Osteoblast (primary cell): ENCODE results near the gene DCHS1. TPM values are rescaled to one million over a fixed set of nuclear protein-coding genes. Genes with fewer than 3 reads are reported as not detected.

Experiments
- DNase-seq: peaks from one replicate; pipeline ENCODE4 v3.0.0; 2011; ENCODE audit warnings: low spot score, mixed read lengths; ENCODE audit not compliant: insufficient read length; ENCODE audit errors: missing footprints
- H2AFZ ChIP-seq: 2 replicates; pipeline ENCODE4 v1.6.0; 2011; ENCODE audit warnings: mild to moderate bottlenecking, low read length
- H3K27ac ChIP-seq: 2 replicates; pipeline ENCODE4 v1.5.1; 2011; ENCODE audit warnings: mild to moderate bottlenecking, low read depth, low read length, moderate library complexity
- H3K27me3 ChIP-seq: 2 replicates; pipeline ENCODE4 v1.6.0; 2012; ENCODE audit warnings: mild to moderate bottlenecking, control low read depth, inconsistent platforms, low read length, moderate library complexity; ENCODE audit not compliant: insufficient read depth
- H3K36me3 ChIP-seq: 2 replicates; pipeline ENCODE4 v1.5.1; 2011; ENCODE audit warnings: mild to moderate bottlenecking, low read length, control low read depth, moderate library complexity; ENCODE audit not compliant: insufficient read depth
- H3K4me1 ChIP-seq: 2 replicates; pipeline ENCODE4 v1.5.1; 2011; ENCODE audit warnings: mild to moderate bottlenecking, low read length, control low read depth, moderate library complexity; ENCODE audit not compliant: insufficient read depth
- H3K4me2 ChIP-seq: 2 replicates; pipeline ENCODE4 v1.6.0; 2011; ENCODE audit warnings: mild to moderate bottlenecking, low read length; ENCODE audit not compliant: insufficient read depth
- H3K4me3 ChIP-seq: fragments of 200-600 bp; sonication (generic); 3 replicates; pipeline ENCODE4 v1.5.1; 2012; ENCODE audit warnings: mild to moderate bottlenecking, low read length, inconsistent platforms; ENCODE audit not compliant: insufficient read depth
- H3K79me2 ChIP-seq: 2 replicates; pipeline ENCODE4 v1.6.0; 2012; ENCODE audit warnings: mild to moderate bottlenecking, low read length, control low read depth, inconsistent platforms; ENCODE audit not compliant: insufficient read depth
- H3K9me3 ChIP-seq: 2 replicates; pipeline ENCODE4 v1.5.1; 2011; ENCODE audit warnings: low read depth, low read length, control low read depth
- H4K20me1 ChIP-seq: 2 replicates; pipeline ENCODE4 v1.6.0; 2012; ENCODE audit warnings: mild to moderate bottlenecking, low read length, control low read depth; ENCODE audit not compliant: insufficient read depth
- total RNA-seq: library from RNA; depleted of rRNA; stranded (reverse); fragments of >200 nt; gene quantifications from 2 replicates; pipeline ENCODE4 v1.2.3, GENCODE V29; 2012
- TF ChIP-seq, protein P1 (sequence below): IDR thresholded peaks from 2 replicates; pipeline ENCODE4 v1.5.1; 2011; ENCODE audit warnings: mild to moderate bottlenecking, low read depth, low read length, moderate library complexity; ENCODE audit errors: extremely low read depth

Gene DCHS1
- total RNA-seq, 1 donor: 1.1 TPM

DNA sequence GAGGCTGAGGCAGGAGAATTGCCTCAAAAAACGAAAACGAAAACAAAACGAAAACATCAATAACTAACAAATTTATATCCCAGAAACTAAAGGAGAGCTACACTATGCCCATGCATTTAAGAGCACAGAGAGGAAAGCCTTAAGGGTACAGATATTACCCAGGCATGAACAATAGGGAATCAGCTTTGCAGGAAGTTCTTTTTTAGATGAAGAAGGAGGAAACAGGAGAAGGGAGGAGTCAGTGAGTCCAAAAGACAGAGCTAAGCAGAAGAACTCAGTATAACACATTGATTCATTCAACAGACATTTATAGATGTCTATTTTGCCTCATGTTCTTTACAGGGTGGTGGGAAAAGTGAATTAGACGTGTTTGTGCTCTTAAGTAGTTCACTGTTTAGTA, 19.3 kb upstream of the DCHS1 start:
- no peaks in the 10 kb centered on the region for H3K79me2 ChIP-seq
- no peaks in the 10 kb centered on the region for H3K36me3 ChIP-seq
- no peaks in the 10 kb centered on the region for H3K9me3 ChIP-seq
- TF ChIP-seq, protein P1, sequence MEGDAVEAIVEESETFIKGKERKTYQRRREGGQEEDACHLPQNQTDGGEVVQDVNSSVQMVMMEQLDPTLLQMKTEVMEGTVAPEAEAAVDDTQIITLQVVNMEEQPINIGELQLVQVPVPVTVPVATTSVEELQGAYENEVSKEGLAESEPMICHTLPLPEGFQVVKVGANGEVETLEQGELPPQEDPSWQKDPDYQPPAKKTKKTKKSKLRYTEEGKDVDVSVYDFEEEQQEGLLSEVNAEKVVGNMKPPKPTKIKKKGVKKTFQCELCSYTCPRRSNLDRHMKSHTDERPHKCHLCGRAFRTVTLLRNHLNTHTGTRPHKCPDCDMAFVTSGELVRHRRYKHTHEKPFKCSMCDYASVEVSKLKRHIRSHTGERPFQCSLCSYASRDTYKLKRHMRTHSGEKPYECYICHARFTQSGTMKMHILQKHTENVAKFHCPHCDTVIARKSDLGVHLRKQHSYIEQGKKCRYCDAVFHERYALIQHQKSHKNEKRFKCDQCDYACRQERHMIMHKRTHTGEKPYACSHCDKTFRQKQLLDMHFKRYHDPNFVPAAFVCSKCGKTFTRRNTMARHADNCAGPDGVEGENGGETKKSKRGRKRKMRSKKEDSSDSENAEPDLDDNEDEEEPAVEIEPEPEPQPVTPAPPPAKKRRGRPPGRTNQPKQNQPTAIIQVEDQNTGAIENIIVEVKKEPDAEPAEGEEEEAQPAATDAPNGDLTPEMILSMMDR: no peak
- H3K4me2 ChIP-seq: no peak overlapping the region
- DNase-seq: no peak
- H4K20me1 ChIP-seq: no peaks in the 10 kb centered on the region
- H2AFZ ChIP-seq: no peak overlapping the region
- no peaks in the 10 kb centered on the region for H3K4me1 ChIP-seq
- no peak overlapping the region for H3K27ac ChIP-seq
- no peak overlapping the region for H3K4me3 ChIP-seq
- H3K27me3 ChIP-seq: no peaks in the 10 kb centered on the region

DNA sequence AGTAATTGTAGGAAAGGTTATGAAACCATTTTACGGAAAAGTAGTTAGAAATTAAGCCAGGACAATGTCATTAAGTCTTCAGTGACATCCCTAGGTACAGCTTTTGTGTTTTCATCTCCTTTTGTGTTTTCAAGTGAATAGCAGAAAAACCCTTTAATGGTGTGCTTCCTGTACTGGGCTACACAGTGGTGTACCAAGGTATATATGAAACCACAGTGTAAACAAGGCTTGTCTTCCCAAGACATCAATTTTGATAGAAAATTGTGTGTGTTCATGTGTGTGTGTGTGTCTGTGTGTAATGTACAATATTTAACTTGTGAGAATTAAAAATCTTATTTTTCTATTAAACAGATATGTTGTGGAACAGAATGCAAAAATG, 18.6 kb upstream of the DCHS1 start:
- Histone ChIP-seq H3K4me2 (no peak overlapping the region), H3K4me3 (no peak overlapping the region), H3K27ac (no peak overlapping the region), H3K9me3 (no peaks in the 10 kb centered on the region), H4K20me1 (no peaks in the 10 kb centered on the region), H2AFZ (no peak overlapping the region), H3K4me1 (no peaks in the 10 kb centered on the region), H3K79me2 (no peaks in the 10 kb centered on the region), H3K27me3 (no peaks in the 10 kb centered on the region), H3K36me3 (no peaks in the 10 kb centered on the region)
- TF ChIP-seq, protein P1: no peak
- DNase-seq: no peak

DNA sequence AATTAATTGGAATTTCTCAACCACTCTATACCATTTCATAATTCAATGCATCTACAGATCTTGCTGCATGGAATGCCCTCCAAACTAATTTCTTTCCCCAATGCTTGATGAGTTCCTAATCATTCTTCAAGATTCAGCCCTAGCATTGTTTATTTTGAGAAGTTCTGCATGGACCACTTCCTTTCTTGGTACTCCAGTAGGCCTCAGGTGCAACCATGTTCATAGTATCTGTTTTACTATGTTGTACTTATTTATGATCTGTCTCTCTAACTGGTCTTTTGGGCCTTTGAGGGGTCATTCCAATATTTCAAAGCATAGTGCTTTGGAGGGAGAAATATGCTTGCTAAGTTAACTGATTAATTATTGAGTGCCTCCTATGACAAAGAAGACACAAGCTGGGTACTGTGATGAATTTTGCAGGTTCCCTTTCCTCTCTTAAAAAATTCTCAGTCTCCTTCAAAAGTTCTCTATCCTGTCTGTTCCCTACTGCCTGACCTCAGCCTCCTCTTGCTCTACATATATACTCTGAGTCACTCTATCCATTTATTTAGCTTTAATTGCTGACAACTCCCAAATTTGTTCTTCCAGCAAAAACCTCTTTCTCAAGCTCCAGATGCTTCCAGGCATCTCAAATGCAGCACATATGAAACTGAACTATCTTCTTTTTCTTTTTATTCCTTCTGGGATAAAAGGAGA, 18.1 kb upstream of the DCHS1 start:
- DNase-seq: no peak
- no peaks in the 10 kb centered on the region for H3K79me2 ChIP-seq
- H3K4me2 ChIP-seq: no peak overlapping the region
- no peaks in the 10 kb centered on the region for H4K20me1 ChIP-seq
- no peaks in the 10 kb centered on the region for H3K27me3 ChIP-seq
- no peak overlapping the region for H2AFZ ChIP-seq
- no peak overlapping the region for H3K27ac ChIP-seq
- H3K4me1 ChIP-seq: no peaks in the 10 kb centered on the region
- no peaks in the 10 kb centered on the region for H3K36me3 ChIP-seq
- no peak overlapping the region for H3K4me3 ChIP-seq
- no peaks in the 10 kb centered on the region for H3K9me3 ChIP-seq
- TF ChIP-seq, protein P1: no peak

DNA sequence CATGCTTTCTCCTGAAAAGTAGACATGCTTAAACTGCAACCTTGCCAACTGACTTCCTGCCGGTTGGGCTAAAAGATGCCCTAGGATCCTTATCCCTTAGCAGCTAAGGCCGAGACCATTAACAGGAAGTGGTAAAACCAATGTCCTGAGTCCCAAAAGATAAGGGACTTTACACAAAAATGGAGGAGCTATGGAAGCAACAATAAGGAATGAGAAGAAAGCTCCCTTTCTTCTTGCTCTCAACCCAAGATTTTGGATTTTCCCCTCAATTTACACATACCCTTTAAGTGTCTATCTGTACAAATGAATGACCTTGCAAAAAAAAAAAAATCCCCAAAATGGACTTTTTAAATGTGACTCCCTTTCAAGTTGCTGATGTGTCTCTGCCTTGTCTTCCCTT, 16.4 kb upstream of the DCHS1 start:
- TF ChIP-seq, protein P1: no peak
- Histone ChIP-seq H3K9me3 (no peaks in the 10 kb centered on the region), H3K79me2 (no peaks in the 10 kb centered on the region), H3K4me3 (no peak overlapping the region), H2AFZ (no peak overlapping the region), H3K36me3 (no peaks in the 10 kb centered on the region), H3K4me1 (no peaks in the 10 kb centered on the region), H3K4me2 (no peak overlapping the region), H3K27ac (no peak overlapping the region), H3K27me3 (no peaks in the 10 kb centered on the region), H4K20me1 (no peaks in the 10 kb centered on the region)
- no peak for DNase-seq
